Uterus (tissue), 4 donors: ENCODE measurements around the gene CSF1R. TPM values are rescaled to one million over a fixed set of nuclear protein-coding genes. Genes with fewer than 3 reads are reported as not detected.
A peak's percentile ranks its signal among the peaks of the same experiment; 100 is the strongest.

Experiments used
- DNase-seq, 2 donors: peaks; one replicate each; pipeline ENCODE4 v3.0.0-alpha.2; 2019 to 2020
- H3K27ac ChIP-seq, 2 donors: fragments of 200-600 bp; sonication (generic); 1 replicate in 1 of 2; 2 replicates in 1 of 2; pipeline ENCODE4 v1.5.1; 2016 to 2018
- H3K27me3 ChIP-seq, 2 donors: fragments of 200-600 bp; sonication (generic); one replicate each; pipeline ENCODE4 v1.5.1; 2018 to 2019; ENCODE audit warnings: control low read depth in 1 of 2
- H3K36me3 ChIP-seq, 2 donors: fragments of 200-600 bp; sonication (generic); one replicate each; pipeline ENCODE4 v1.5.1; 2019; ENCODE audit warnings: control low read depth in 1 of 2
- H3K4me1 ChIP-seq, 2 donors: fragments of 200-600 bp; sonication (generic); one replicate each; pipeline ENCODE4 v1.5.1; 2018 to 2019; ENCODE audit warnings: control low read depth in 1 of 2
- H3K4me3 ChIP-seq, 2 donors: fragments of 200-600 bp; sonication (generic); 1 replicate in 1 of 2; 2 replicates in 1 of 2; pipeline ENCODE4 v1.5.1; 2018 to 2019; ENCODE audit warnings: mild to moderate bottlenecking in 1 of 2
- H3K9me3 ChIP-seq, 2 donors: fragments of 200-600 bp; sonication (generic); one replicate each; pipeline ENCODE4 v1.5.1; 2019; ENCODE audit warnings: control low read depth in 1 of 2
- CTCF ChIP-seq, 4 experiments: fragments of 200-600 bp in 2 of 4; fragments of 450-650 bp in 2 of 4; sonication (generic) in 2 of 4; IDR thresholded peaks; one replicate each; pipeline ENCODE4 v1.5.1; 2016 to 2019; ENCODE audit warnings: antibody characterized with exemption in 4 of 4, mild to moderate bottlenecking in 2 of 4, moderate library complexity in 1 of 4
- POLR2A ChIP-seq, 2 donors: fragments of 450-650 bp; IDR thresholded peaks; one replicate each; pipeline ENCODE4 v1.6.1; 2016; ENCODE audit warnings: antibody characterized with exemption in 2 of 2, mild to moderate bottlenecking in 1 of 2, moderate library complexity in 1 of 2
- intact Hi-C: fragments of 100-400 bp; cut with DNase I; formaldehyde crosslinking; loops from one replicate; pipeline ENCODE4 v1.15.1; 2023; ENCODE audit warnings: low total_unique reads
- total RNA-seq, 4 donors: library from RNA; depleted of rRNA in 3 of 4; stranded (reverse); fragments of >200 nt in 3 of 4; gene quantifications; one replicate each; pipeline versions ENCODE4 v1.1.0 to v1.2.4, GENCODE V29; 2014 to 2023
- donor health status: DM: yes; HTN: yes; CAD: no.

CSF1R gene
- total RNA-seq, 4 donors from 2014 or later, result 1.0 to 42.9 (median 22.8) TPM

- Histone ChIP-seq H3K27me3 (no peaks in the 10 kb centered on the region), H3K4me1 (no peaks in the 10 kb centered on the region), H3K4me3 (no peak overlapping the region), H3K36me3 (no peaks in the 10 kb centered on the region), H3K27ac (peak overlapping the region; percentile 35 to 55), H3K9me3 (no peaks in the 10 kb centered on the region)
- peak in 1 of 2 donors; percentile 75 for DNase-seq
- TF ChIP-seq POLR2A (IDR thresholded peaks at IDR 0.05) (no peak), CTCF (IDR thresholded peaks at IDR 0.05) (no peak)
- intact Hi-C loops, result no loop called here
These were observed 26.1 kb upstream of the CSF1R start for GRCh38 chr5:150112201-150113046.

GRCh38 chr5:150111122-150111521 is 24.8 kb upstream of the CSF1R start:
- TF ChIP-seq CTCF (IDR thresholded peaks at IDR 0.05) (no peak), POLR2A (IDR thresholded peaks at IDR 0.05) (no peak)
- Histone ChIP-seq H3K36me3 (no peaks in the 10 kb centered on the region), H3K27ac (no peak overlapping the region), H3K4me1 (no peaks in the 10 kb centered on the region), H3K27me3 (no peaks in the 10 kb centered on the region), H3K4me3 (no peak overlapping the region), H3K9me3 (no peaks in the 10 kb centered on the region)
- intact Hi-C loops, result no loop called here
- peak in 1 of 2 donors; percentile 10 for DNase-seq

- Histone ChIP-seq H3K27me3 (no peaks in the 10 kb centered on the region), H3K27ac (no peak overlapping the region), H3K9me3 (no peaks in the 10 kb centered on the region), H3K4me1 (no peaks in the 10 kb centered on the region), H3K36me3 (no peaks in the 10 kb centered on the region), H3K4me3 (no peak overlapping the region)
- TF ChIP-seq CTCF (IDR thresholded peaks at IDR 0.05), result no peak
- no peak for TF ChIP-seq POLR2A (IDR thresholded peaks at IDR 0.05)
- intact Hi-C loops, result loop anchor here (10.0 kb wide), 1 partner anchor 55 kb away; no protein-coding TSS in a partner anchor
- DNase-seq, result peak in 1 of 2 donors; percentile 7
These were observed 23.6 kb upstream of the CSF1R start for GRCh38 chr5:150109921-150110320.

- Histone ChIP-seq H3K36me3 (no peaks in the 10 kb centered on the region), H3K27ac (no peak overlapping the region), H3K4me1 (no peaks in the 10 kb centered on the region), H3K4me3 (no peak overlapping the region), H3K9me3 (no peaks in the 10 kb centered on the region), H3K27me3 (no peaks in the 10 kb centered on the region)
- intact Hi-C loops, result loop anchor here (10.0 kb wide), 1 partner anchor 54 kb away; no protein-coding TSS in a partner anchor
- peak in 1 of 2 donors; percentile 14 for DNase-seq
- TF ChIP-seq CTCF (IDR thresholded peaks at IDR 0.05) (no peak), POLR2A (IDR thresholded peaks at IDR 0.05) (no peak)
These were observed 22.6 kb upstream of the CSF1R start for GRCh38 chr5:150108711-150109514.
